ENCODE data around the gene CKAP2L.
A peak's percentile ranks its signal among the peaks of the same experiment; 100 is the strongest.

CKAP2L gene

DNA sequence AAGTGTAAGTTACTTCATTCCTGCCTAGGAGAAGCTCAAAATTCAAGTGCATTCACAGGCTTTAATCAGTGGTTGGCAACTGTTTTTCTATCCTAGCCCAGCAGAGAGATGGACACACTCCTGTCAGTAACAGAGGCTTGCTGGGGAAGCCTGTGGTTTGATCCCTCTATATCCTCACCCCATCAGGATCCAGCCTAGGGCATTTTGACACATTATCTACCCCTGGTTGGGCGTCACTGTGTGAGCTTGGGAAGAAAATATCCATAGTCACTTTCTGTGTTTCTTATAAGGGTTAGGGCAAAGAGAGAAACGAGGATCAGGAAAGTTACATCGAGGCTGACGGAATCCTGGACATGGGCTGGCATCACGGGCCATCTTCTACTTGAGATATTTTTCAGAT lies 33.6 kb downstream of the CKAP2L start:
- no peaks in the 10 kb centered on the region for H4K20me1 ChIP-seq (ENCODE audit: insufficient read depth, low read length)
- H3K9ac ChIP-seq (ENCODE audit: low read length) = no peak overlapping the region
- no peaks in the 10 kb centered on the region for H3K9me3 ChIP-seq (ENCODE audit: insufficient read depth, low read length)
- H3K4me2 ChIP-seq (ENCODE audit: low read length) = no peak overlapping the region
- H3K27me3 ChIP-seq (ENCODE audit: low read depth, low read length) = no peaks in the 10 kb centered on the region
- H3K4me3 ChIP-seq (ENCODE audit: low read length) = no peak overlapping the region
- no peak overlapping the region for H2AFZ ChIP-seq (ENCODE audit: low read depth, low read length)
- H3K36me3 ChIP-seq (replicated peaks; ENCODE audit: low read depth, low read length) = no peaks in the 10 kb centered on the region
- H3K79me2 ChIP-seq (ENCODE audit: low read length) = no peaks in the 10 kb centered on the region
- H3K27ac ChIP-seq (ENCODE audit: low read length) = no peak overlapping the region
- TF ChIP-seq CTCF (IDR thresholded peaks at IDR 0.05; ENCODE audit: low read depth, low read length) (no peak), EZH2phosphoT487 (IDR thresholded peaks at IDR 0.05; ENCODE audit: low read depth) (no peak)
- peaks cover 20% of the 10 kb centered on the region for H3K4me1 ChIP-seq (ENCODE audit: low read length)

DNA sequence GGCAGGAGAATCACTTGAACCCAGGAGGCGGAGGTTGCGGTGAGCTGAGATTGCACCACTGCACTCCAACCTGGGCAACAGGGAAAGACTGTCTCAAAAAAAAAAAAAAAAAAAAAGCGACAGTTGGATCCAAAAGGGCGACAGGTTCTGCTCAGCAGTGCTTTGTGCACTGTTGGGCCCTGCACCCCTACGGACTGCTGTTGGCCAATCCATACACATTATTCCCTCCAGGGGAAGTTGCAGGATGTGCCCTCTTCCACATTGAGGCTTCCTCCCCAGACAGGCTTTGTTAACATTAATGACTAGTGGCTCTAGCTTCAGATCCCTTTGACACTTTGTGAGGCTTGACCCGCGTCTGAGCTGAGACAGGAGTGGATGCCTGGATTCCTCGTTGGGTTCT lies 34.2 kb downstream of the CKAP2L start:
- Histone ChIP-seq H3K9me3 (ENCODE audit: insufficient read depth, low read length) (no peaks in the 10 kb centered on the region), H3K27ac (ENCODE audit: low read length) (no peak overlapping the region), H3K36me3 (replicated peaks; ENCODE audit: low read depth, low read length) (no peaks in the 10 kb centered on the region), H4K20me1 (ENCODE audit: insufficient read depth, low read length) (no peaks in the 10 kb centered on the region), H2AFZ (ENCODE audit: low read depth, low read length) (no peak overlapping the region), H3K4me2 (ENCODE audit: low read length) (no peak overlapping the region), H3K4me1 (ENCODE audit: low read length) (peaks cover 26% of the 10 kb centered on the region), H3K27me3 (ENCODE audit: low read depth, low read length) (no peaks in the 10 kb centered on the region), H3K79me2 (ENCODE audit: low read length) (no peaks in the 10 kb centered on the region), H3K9ac (ENCODE audit: low read length) (no peak overlapping the region), H3K4me3 (ENCODE audit: low read length) (no peak overlapping the region)
- TF ChIP-seq CTCF (IDR thresholded peaks at IDR 0.05; ENCODE audit: low read depth, low read length) = no peak

DNA sequence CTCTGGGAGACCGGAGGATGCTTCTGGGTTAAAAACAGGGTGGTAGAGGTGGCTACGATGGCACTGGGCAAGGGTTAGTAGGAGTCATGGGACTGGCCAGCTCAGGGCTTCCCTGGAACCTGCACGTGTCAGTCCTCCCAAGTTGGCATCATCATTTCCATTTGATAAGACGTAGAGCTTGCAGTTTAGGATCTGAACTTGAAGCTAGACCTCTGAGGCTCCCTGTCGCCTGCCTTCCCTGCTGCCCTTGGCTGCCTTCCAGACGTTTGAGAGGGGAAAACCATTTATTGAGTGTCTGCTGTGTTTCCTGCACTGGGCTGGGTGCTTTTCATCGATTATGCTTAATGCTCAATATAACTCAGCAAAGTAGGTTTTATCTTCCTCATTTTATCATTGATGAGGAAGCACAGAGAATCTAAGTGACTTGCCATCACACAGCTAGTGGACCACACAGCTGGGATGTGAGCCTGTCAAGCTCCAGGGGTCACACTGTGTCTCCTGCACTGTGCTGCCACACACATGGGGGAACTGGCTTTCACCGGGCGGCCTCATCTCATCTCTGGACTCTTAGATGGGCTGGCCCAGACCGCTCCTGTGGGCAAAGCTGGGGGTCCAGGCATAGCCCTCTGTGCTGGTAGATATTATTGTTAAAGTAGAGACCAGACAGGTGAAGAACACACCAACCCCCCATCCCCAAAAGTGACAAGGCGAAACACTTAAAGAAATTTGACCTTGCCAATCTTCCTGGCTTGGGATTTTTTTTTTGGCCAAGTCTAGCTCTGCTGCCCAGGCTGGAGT lies 35.8 kb downstream of the CKAP2L start:
- Histone ChIP-seq H3K27ac (ENCODE audit: low read length) (no peak overlapping the region), H3K9me3 (ENCODE audit: insufficient read depth, low read length) (no peaks in the 10 kb centered on the region), H4K20me1 (ENCODE audit: insufficient read depth, low read length) (no peaks in the 10 kb centered on the region), H2AFZ (ENCODE audit: low read depth, low read length) (no peak overlapping the region; the same call in 1 of the 2 replicates), H3K4me2 (ENCODE audit: low read length) (peak overlapping the region; percentile 8; the same call in 1 of the 2 replicates), H3K4me3 (ENCODE audit: low read length) (no peak overlapping the region), H3K79me2 (ENCODE audit: low read length) (no peaks in the 10 kb centered on the region), H3K9ac (ENCODE audit: low read length) (no peak overlapping the region), H3K4me1 (ENCODE audit: low read length) (peaks cover 38% of the 10 kb centered on the region), H3K36me3 (replicated peaks; ENCODE audit: low read depth, low read length) (no peaks in the 10 kb centered on the region), H3K27me3 (ENCODE audit: low read depth, low read length) (no peaks in the 10 kb centered on the region)
- TF ChIP-seq CTCF (IDR thresholded peaks at IDR 0.05; ENCODE audit: low read depth, low read length) = no peak
- no peak for TF ChIP-seq EZH2phosphoT487 (IDR thresholded peaks at IDR 0.05; ENCODE audit: low read depth)

GRCh38 chr2:112728029-112728362 lies 36.4 kb downstream of the CKAP2L start:
- Histone ChIP-seq H2AFZ (ENCODE audit: low read depth, low read length) (no peak overlapping the region), H3K9ac (ENCODE audit: low read length) (no peak overlapping the region), H3K4me2 (ENCODE audit: low read length) (peak overlapping the region; percentile 8; the same call in 1 of the 2 replicates)

More at GRCh38 chr2:112728029-112728362, 36.4 kb downstream of the CKAP2L start:
- Histone ChIP-seq H3K4me3 (ENCODE audit: low read length) (no peak overlapping the region), H3K4me1 (ENCODE audit: low read length) (peaks cover 38% of the 10 kb centered on the region), H3K36me3 (replicated peaks; ENCODE audit: low read depth, low read length) (no peaks in the 10 kb centered on the region), H3K79me2 (ENCODE audit: low read length) (no peaks in the 10 kb centered on the region), H3K27me3 (ENCODE audit: low read depth, low read length) (no peaks in the 10 kb centered on the region), H3K9me3 (ENCODE audit: insufficient read depth, low read length) (no peaks in the 10 kb centered on the region), H4K20me1 (ENCODE audit: insufficient read depth, low read length) (no peaks in the 10 kb centered on the region), H3K27ac (ENCODE audit: low read length) (no peak overlapping the region)
- TF ChIP-seq EZH2phosphoT487 (IDR thresholded peaks at IDR 0.05; ENCODE audit: low read depth) (no peak), CTCF (IDR thresholded peaks at IDR 0.05; ENCODE audit: low read depth, low read length) (no peak)

Data from OCI-LY3 (cell line).